ENCODE results near the gene NUP58.

GRCh38 chr13:25319771-25320170, 18.3 kb downstream of the NUP58 start:
- TF ChIP-seq CTCF (conservative IDR thresholded peaks at IDR 0.05; ENCODE audit: low read depth, low read length), result no peak
- TF ChIP-seq EZH2 (IDR thresholded peaks at IDR 0.05; ENCODE audit: borderline replicate concordance, low read depth, low read length, poor library complexity, severe bottlenecking), result no peak
